Upper lobe of right lung (tissue), 1 donor: ENCODE results near the gene LTV1. TPM values are rescaled to one million over a fixed set of nuclear protein-coding genes. Genes with fewer than 3 reads are reported as not detected.
"Not testable (repeated sequence)": the region's sequence is repeated elsewhere in the genome, so short reads cannot be mapped to it uniquely, and the experiment has no call there.

Experiments
- ATAC-seq: fragments of 200-7000 bp; cut with Tn5 transposase; one replicate; pipeline ENCODE4 v1.9.1; 2020; ENCODE audit warnings: mild to moderate bottlenecking, moderate library complexity
- DNase-seq: peaks from one replicate; pipeline ENCODE4 v3.0.0-alpha.2; 2020
- H3K27ac ChIP-seq: fragments of 200-600 bp; one replicate; pipeline ENCODE4 v1.8.0; 2022
- H3K27me3 ChIP-seq: fragments of 200-600 bp; one replicate; pipeline ENCODE4 v1.8.0; 2022; ENCODE audit warnings: mild to moderate bottlenecking
- H3K36me3 ChIP-seq: fragments of 200-600 bp; one replicate; pipeline ENCODE4 v1.8.0; 2022
- H3K4me1 ChIP-seq: fragments of 200-600 bp; one replicate; pipeline ENCODE4 v1.8.0; 2022
- H3K4me3 ChIP-seq: fragments of 200-600 bp; one replicate; pipeline ENCODE4 v1.8.0; 2022; ENCODE audit warnings: mild to moderate bottlenecking
- H3K9me3 ChIP-seq: fragments of 200-600 bp; one replicate; pipeline ENCODE4 v1.8.0; 2022
- intact Hi-C: fragments of 100-400 bp; cut with DNase I; formaldehyde crosslinking; loops from one replicate; pipeline ENCODE4 v1.11.0; 2022
- total RNA-seq: library from RNA; stranded (reverse); fragmentation: NEBNext Ultra II Directional; extraction: Animal tissue kit (Norgen Biotek cat#: 25700); gene quantifications from one replicate; pipeline ENCODE4 v1.2.1, GENCODE V29; 2021
- TF ChIP-seq, protein P1 (sequence below): fragments of 200-600 bp; IDR thresholded peaks from one replicate; pipeline ENCODE4 v1.8.0; 2022; ENCODE audit warnings: antibody characterized with exemption
- donor health status: DM: no; HTN: yes; CAD: no; lungs with severe emphysema.

The LTV1 gene
- total RNA-seq, 1 donor from 2014 or later, result 25.2 TPM

DNA sequence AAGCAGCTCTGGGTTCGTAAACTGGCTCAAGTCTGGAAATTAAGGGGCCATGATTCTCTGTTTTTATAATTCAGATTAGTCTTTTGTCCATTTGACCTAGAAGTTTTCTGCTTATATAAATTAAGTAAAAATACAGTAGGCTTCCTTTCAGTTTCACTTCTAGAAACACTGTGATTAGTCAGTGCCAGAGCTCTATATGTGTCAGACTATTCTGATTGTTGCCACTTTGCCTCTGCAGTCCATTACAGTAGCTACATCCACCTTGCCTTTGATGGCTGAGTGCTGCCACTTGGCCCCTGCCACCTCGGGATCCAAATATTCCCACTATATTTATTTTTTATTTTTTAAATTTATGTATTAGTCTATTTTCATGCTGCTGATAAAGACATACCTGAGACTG, 29.1 kb downstream of the LTV1 start:
- ATAC-seq (no peak), DNase-seq (no peak)
- no peaks in the 10 kb centered on the region for H3K4me1 ChIP-seq
- H3K27ac ChIP-seq, result no peak overlapping the region
- H3K27me3 ChIP-seq, result no peaks in the 10 kb centered on the region
- TF ChIP-seq, protein P1, sequence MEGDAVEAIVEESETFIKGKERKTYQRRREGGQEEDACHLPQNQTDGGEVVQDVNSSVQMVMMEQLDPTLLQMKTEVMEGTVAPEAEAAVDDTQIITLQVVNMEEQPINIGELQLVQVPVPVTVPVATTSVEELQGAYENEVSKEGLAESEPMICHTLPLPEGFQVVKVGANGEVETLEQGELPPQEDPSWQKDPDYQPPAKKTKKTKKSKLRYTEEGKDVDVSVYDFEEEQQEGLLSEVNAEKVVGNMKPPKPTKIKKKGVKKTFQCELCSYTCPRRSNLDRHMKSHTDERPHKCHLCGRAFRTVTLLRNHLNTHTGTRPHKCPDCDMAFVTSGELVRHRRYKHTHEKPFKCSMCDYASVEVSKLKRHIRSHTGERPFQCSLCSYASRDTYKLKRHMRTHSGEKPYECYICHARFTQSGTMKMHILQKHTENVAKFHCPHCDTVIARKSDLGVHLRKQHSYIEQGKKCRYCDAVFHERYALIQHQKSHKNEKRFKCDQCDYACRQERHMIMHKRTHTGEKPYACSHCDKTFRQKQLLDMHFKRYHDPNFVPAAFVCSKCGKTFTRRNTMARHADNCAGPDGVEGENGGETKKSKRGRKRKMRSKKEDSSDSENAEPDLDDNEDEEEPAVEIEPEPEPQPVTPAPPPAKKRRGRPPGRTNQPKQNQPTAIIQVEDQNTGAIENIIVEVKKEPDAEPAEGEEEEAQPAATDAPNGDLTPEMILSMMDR, result no peak
- no peaks in the 10 kb centered on the region for H3K9me3 ChIP-seq
- no peak overlapping the region for H3K4me3 ChIP-seq
- intact Hi-C loops, result no loop called here
- H3K36me3 ChIP-seq, result no peaks in the 10 kb centered on the region

DNA sequence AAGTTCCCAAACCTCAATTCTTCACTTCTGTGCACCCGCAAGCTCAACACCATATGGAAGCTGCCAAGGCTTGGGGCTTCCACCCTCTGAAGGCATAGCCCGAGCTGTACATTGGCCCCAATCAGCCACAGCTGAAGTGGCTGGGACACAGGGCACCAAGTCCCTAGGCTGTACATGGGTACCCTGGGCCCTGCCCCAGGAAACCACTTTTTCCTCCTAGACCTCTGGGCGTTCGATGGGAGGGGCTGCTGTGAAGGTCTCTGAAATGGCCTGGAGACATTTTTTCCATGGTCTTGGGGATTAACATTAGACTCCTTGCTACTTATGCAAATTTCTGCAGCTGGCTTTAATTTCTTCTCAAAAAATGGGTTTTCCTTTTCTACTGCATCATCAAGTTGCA, 30.5 kb downstream of the LTV1 start:
- H3K9me3 ChIP-seq, DNase-seq, H3K27ac ChIP-seq, H3K4me1 ChIP-seq, intact Hi-C loops, H3K4me3 ChIP-seq, ATAC-seq, H3K36me3 ChIP-seq, H3K27me3 ChIP-seq: not testable (repeated sequence)

DNA sequence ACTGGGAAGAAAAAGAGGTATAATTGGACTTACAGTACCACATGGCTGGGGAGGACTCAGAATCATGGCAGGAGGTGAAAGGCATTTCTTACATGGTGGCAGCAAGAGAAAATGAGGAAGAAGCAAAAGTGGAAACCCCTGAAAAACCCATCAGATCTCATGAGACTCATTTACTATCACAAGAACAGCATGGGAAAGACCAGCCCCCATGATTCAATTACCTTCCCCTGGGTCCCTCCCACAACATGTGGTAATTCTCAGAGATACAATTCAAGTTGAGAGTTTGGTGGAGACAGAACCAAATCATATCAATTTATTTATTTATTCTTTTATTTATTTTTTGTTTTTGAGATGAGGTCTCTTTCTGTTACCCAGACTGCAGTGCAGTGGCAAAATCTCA, 31.4 kb downstream of the LTV1 start:
- H3K9me3 ChIP-seq, ATAC-seq, H3K4me1 ChIP-seq, H3K36me3 ChIP-seq, DNase-seq, H3K27ac ChIP-seq, H3K27me3 ChIP-seq, H3K4me3 ChIP-seq, intact Hi-C loops: not testable (repeated sequence)

DNA sequence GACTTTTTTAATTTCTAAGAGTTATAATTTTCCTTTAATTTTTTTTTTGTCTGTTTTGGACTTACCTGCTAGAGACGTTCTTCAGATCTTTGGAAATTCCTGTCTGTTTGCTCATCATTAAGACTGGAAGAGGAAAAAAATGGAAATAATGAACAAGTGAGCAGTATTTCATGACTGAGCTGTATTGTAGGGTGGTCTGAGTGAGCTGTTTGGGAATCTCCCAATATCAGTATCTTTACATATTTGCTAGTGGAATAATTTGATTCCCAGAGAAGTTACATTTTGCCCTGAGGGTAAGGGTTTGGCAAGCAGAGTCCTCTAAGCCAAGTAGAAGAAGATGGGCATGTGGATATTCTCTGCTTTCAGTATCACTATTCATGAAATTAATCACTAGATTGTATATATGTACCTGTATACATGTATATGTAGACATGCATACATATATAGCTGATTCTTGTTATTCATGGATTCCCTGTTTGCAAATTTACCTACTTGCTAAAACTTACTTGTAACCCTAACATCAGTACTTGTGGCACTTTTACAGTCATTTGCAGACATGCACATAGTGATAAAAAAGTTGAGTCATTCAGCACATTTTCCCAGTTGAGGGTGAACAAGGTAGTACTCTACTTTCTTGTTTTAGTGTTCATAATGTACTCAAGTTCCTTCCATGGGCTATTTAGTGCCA, 34.6 kb downstream of the LTV1 start:
- H3K4me3 ChIP-seq, result no peak overlapping the region
- H3K36me3 ChIP-seq, result no peaks in the 10 kb centered on the region
- TF ChIP-seq, protein P1, result no peak
- H3K27ac ChIP-seq, result no peak overlapping the region
- intact Hi-C loops, result no loop called here
- no peaks in the 10 kb centered on the region for H3K27me3 ChIP-seq
- ATAC-seq (no peak), DNase-seq (no peak)
- no peaks in the 10 kb centered on the region for H3K4me1 ChIP-seq
- no peaks in the 10 kb centered on the region for H3K9me3 ChIP-seq

DNA sequence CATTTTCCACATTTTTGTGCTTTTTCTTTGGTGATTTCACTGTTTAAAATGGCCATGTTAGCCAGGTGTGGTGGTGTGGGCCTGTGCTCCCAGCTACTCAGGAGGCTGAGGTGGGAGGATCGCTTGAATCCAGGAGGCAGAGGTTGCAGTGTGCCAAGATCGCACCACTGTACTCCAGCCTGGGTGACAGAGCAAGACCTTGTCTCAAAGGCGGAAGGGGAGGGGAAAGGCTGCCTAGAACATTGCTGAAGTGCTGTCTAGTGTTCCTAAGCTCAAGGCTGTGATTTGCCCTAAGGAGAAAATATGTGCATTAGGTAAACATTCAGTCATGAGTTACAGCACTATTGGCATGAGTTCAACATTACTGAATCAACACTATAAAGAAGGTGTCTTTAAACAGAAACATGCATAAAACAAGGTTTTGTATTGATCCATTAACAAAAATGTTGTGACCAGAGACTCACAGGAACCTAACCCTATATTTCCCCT, 35.2 kb downstream of the LTV1 start:
- H3K36me3 ChIP-seq, result no peaks in the 10 kb centered on the region
- H3K4me3 ChIP-seq, result no peak overlapping the region
- no peaks in the 10 kb centered on the region for H3K9me3 ChIP-seq
- H3K27ac ChIP-seq, result no peak overlapping the region
- no peaks in the 10 kb centered on the region for H3K27me3 ChIP-seq
- TF ChIP-seq, protein P1, result no peak
- no peak for DNase-seq
- intact Hi-C loops, result no loop called here
- ATAC-seq, result no peak
- H3K4me1 ChIP-seq, result no peaks in the 10 kb centered on the region

DNA sequence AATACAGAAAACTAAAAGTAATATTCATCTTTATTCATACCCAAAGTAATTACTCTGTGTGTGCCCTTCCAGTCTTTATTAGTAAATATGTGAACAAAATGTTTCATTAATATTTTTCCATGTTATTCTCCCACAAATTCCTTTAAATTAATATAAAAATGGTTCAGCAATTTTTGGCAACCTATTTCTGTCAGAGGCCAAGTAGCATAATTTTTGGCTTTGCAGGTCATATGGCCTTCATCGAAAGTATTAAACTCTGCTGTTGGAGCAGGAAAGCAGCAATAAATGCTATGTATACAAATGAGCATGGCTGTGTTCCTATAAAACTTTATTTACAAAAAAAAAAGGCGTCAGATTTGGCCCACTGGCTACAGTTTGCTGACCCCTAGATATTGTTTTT, 37.3 kb downstream of the LTV1 start:
- no peak overlapping the region for H3K4me3 ChIP-seq
- DNase-seq (no peak), ATAC-seq (no peak)
- H3K27me3 ChIP-seq, result no peaks in the 10 kb centered on the region
- H3K9me3 ChIP-seq, result no peaks in the 10 kb centered on the region
- no peaks in the 10 kb centered on the region for H3K4me1 ChIP-seq
- TF ChIP-seq, protein P1, result no peak
- H3K36me3 ChIP-seq, result no peaks in the 10 kb centered on the region
- no peak overlapping the region for H3K27ac ChIP-seq
- intact Hi-C loops, result no loop called here

DNA sequence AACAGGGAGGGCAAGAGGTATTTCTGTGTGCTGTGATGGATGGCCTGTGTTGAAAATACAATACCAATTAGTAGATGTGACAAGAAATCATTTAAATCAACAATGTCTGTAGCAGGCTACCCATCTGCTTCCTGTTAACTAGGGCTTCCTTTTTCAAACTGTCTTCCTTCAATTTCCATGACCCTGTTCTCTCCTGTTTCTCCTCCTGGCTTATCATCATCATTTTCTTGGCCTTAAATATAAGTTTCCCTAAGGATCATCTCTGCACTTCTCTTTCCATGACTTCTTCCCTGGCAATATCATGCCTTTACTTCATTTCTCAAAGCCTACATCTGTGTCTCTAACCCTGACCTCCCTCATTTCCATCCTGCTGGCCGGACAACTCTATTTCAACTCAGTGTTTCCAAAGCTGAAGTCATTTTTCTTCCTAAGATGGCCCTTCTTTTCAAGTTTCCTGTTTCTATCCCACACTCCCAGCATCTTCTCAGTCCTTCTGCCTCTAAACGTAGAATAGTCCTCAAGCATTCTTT, 39.3 kb downstream of the LTV1 start:
- intact Hi-C loops, result no loop called here
- H3K4me3 ChIP-seq, result no peak overlapping the region
- no peaks in the 10 kb centered on the region for H3K4me1 ChIP-seq
- DNase-seq (no peak), ATAC-seq (no peak)
- H3K36me3 ChIP-seq, result no peaks in the 10 kb centered on the region
- H3K9me3 ChIP-seq, result no peaks in the 10 kb centered on the region
- no peaks in the 10 kb centered on the region for H3K27me3 ChIP-seq
- TF ChIP-seq, protein P1, result no peak
- no peak overlapping the region for H3K27ac ChIP-seq
